SK-N-SH (cell line): Measurements from ENCODE around the gene SIM2. TPM values are rescaled to one million over a fixed set of nuclear protein-coding genes. Genes with fewer than 3 reads are reported as not detected.

Experiments
- CTCF ChIA-PET: fragments of 300-600, 350-600 bp; formaldehyde crosslinking; extraction: SDS; loops from one replicate; lab custom pipeline; 2021; lab: Yijun Ruan, JAX
- POLR2A ChIA-PET: fragments of 350-600 bp; sonication (Branson Sonifier 250); formaldehyde crosslinking; extraction: SDS; loops from one replicate; lab custom pipeline; 2020; ENCODE audit warnings: antibody characterized with exemption, inconsistent platforms; lab: Yijun Ruan, JAX
- DNase-seq: peaks from one replicate; pipeline ENCODE4 v3.0.0; 2012
- H2AFZ ChIP-seq: fragments of 200-600 bp; sonication (generic); 2 replicates; pipeline ENCODE4 v1.8.1; 2016; ENCODE audit warnings: antibody characterized with exemption, mild to moderate bottlenecking, low read depth
- H3F3A ChIP-seq: fragments of 200-600 bp; sonication (generic); replicated peaks from 2 replicates; pipeline ENCODE3; 2016; ENCODE audit warnings: antibody characterized with exemption, mild to moderate bottlenecking; ENCODE audit not compliant: insufficient read depth
- H3K27ac ChIP-seq, 2 experiments: fragments of 200-500 bp in 1 of 2; fragments of 200-600 bp in 1 of 2; sonication (Bioruptor generic) in 1 of 2; sonication (generic), shearing (Covaris generic) in 1 of 2; 2 replicates each; pipeline versions ENCODE4 v1.5.1 to v1.6.1; 2014 to 2016; ENCODE audit warnings: low read depth in 2 of 2, inconsistent platforms in 1 of 2, low read length in 1 of 2, mild to moderate bottlenecking in 1 of 2, mixed read lengths in 1 of 2
- H3K27me3 ChIP-seq: fragments of 200-600 bp; sonication (generic), shearing (Covaris generic); 2 replicates; pipeline ENCODE4 v1.6.1; 2016; ENCODE audit warnings: mixed run types; ENCODE audit not compliant: insufficient read depth
- H3K36me3 ChIP-seq, 2 experiments: fragments of 200-500 bp in 1 of 2; fragments of 200-600 bp in 1 of 2; sonication (Bioruptor generic) in 1 of 2; sonication (generic) in 1 of 2; replicated peaks in 1 of 2; 2 replicates each; pipeline versions ENCODE3 to v1.5.1; 2014 to 2016; ENCODE audit warnings: low read length in 1 of 2, mild to moderate bottlenecking in 1 of 2; ENCODE audit not compliant: insufficient read depth in 2 of 2, control insufficient read depth in 1 of 2
- H3K4me1 ChIP-seq, 2 experiments: fragments of 200-500 bp in 1 of 2; fragments of 200-600 bp in 1 of 2; sonication (Bioruptor generic) in 1 of 2; sonication (generic), shearing (Covaris generic) in 1 of 2; 2 replicates each; pipeline versions ENCODE4 v1.5.1 to v1.6.1; 2014 to 2016; ENCODE audit warnings: low read depth in 1 of 2, low read length in 1 of 2, mixed run types in 1 of 2; ENCODE audit not compliant: insufficient read depth in 2 of 2, control insufficient read depth in 1 of 2
- H3K4me2 ChIP-seq: fragments of 200-600 bp; sonication (generic), shearing (Covaris generic); 2 replicates; pipeline ENCODE4 v1.6.1; 2017; ENCODE audit warnings: mixed run types
- H3K4me3 ChIP-seq, 2 experiments: fragments of 200-500 bp in 1 of 2; fragments of 200-600 bp in 1 of 2; sonication (Bioruptor generic) in 1 of 2; sonication (generic), shearing (Covaris generic) in 1 of 2; 2 replicates each; pipeline versions ENCODE4 v1.5.1 to v1.8.1; 2014 to 2016; ENCODE audit warnings: low read depth in 2 of 2, inconsistent platforms in 1 of 2, low read length in 1 of 2, mild to moderate bottlenecking in 1 of 2, mixed read lengths in 1 of 2, moderate library complexity in 1 of 2
- H3K79me2 ChIP-seq: fragments of 200-600 bp; sonication (generic); 2 replicates; pipeline ENCODE4 v1.8.1; 2017; ENCODE audit warnings: mild to moderate bottlenecking; ENCODE audit not compliant: insufficient read depth
- H3K9ac ChIP-seq: fragments of 200-600 bp; sonication (generic); 2 replicates; pipeline ENCODE4 v1.6.1; 2017; ENCODE audit warnings: mixed run types
- H3K9me2 ChIP-seq: fragments of 200-600 bp; sonication (generic); 2 replicates; pipeline ENCODE4 v1.6.1; 2017; ENCODE audit warnings: mixed run types
- H3K9me3 ChIP-seq: fragments of 200-600 bp; sonication (generic); 2 replicates; pipeline ENCODE4 v1.6.1; 2017; ENCODE audit warnings: mixed run types, mild to moderate bottlenecking, moderate library complexity
- H4K20me1 ChIP-seq: fragments of 200-600 bp; sonication (generic); 2 replicates; pipeline ENCODE4 v1.6.1; 2017; ENCODE audit warnings: mild to moderate bottlenecking, mixed run types; ENCODE audit not compliant: insufficient read depth
- CHD2 ChIP-seq: fragments of 150-350 bp; IDR thresholded peaks from 2 replicates; pipeline ENCODE4 v1.6.1; 2018; ENCODE audit warnings: low read length; ENCODE audit not compliant: partially characterized antibody
- ELF1 ChIP-seq: IDR thresholded peaks from 2 replicates; pipeline ENCODE4 v1.4.0; 2012
- EZH2phosphoT487 ChIP-seq: fragments of 200-600 bp; sonication (generic); IDR thresholded peaks from 2 replicates; pipeline ENCODE4 v1.6.1; 2017; ENCODE audit warnings: low read depth, mixed run types, mild to moderate bottlenecking, antibody characterized with exemption, moderate library complexity, borderline replicate concordance
- FOSL2 ChIP-seq: IDR thresholded peaks from 2 replicates; pipeline ENCODE4 v1.4.0; 2012; ENCODE audit warnings: low read depth, mild to moderate bottlenecking, moderate library complexity, borderline replicate concordance
- GATA2 ChIP-seq: sonication (generic); formaldehyde crosslinking; IDR thresholded peaks from 2 replicates; pipeline ENCODE4 v1.5.0; 2020; ENCODE audit warnings: mild to moderate bottlenecking, missing genetic modification reagents
- MXI1 ChIP-seq: IDR thresholded peaks from 2 replicates; pipeline ENCODE4 v1.6.1; 2012; ENCODE audit warnings: mild to moderate bottlenecking, low read depth, low read length, improper control_type of control experiment
- NRF1 ChIP-seq: IDR thresholded peaks from 2 replicates; pipeline ENCODE4 v1.6.1; 2012; ENCODE audit warnings: low read depth, mild to moderate bottlenecking, low read length
- RAD21 ChIP-seq: IDR thresholded peaks from 2 replicates; pipeline ENCODE4 v1.6.1; 2012; ENCODE audit warnings: mild to moderate bottlenecking, low read length
- RCOR1 ChIP-seq: fragments of 150-350 bp; IDR thresholded peaks from 2 replicates; pipeline ENCODE4 v1.6.1; 2017; ENCODE audit warnings: antibody characterized with exemption, low read length
- RXRA ChIP-seq: IDR thresholded peaks from 2 replicates; pipeline ENCODE4 v1.4.0; 2012; ENCODE audit warnings: low read depth, mild to moderate bottlenecking, borderline replicate concordance
- SIN3A ChIP-seq: IDR thresholded peaks from 2 replicates; pipeline ENCODE4 v1.6.1; 2012; ENCODE audit warnings: low read depth, mild to moderate bottlenecking, low read length, moderate library complexity, borderline replicate concordance
- SMC3 ChIP-seq: IDR thresholded peaks from 2 replicates; pipeline ENCODE4 v1.6.1; 2012; ENCODE audit warnings: low read depth, low read length, improper control_type of control experiment
- WGBS: methylation state at CpG from one replicate; pipeline ENCODE4 v1.1.6; 2017; ENCODE audit warnings: low lambda C conversion rate; 5-methylcytosine and 5-hydroxymethylcytosine counted together
- polyA plus RNA-seq, 3 experiments: library from polyadenylated mRNA; depleted of rRNA; stranded (reverse); fragments of >200 nt; gene quantifications; 2 replicates each; pipeline ENCODE4 v1.2.3, GENCODE V29; 2012
- TF ChIP-seq, protein P1 (sequence below): fragments of 150-350 bp; IDR thresholded peaks from 2 replicates; pipeline ENCODE4 v1.6.1; 2017; ENCODE audit warnings: antibody characterized with exemption, low read length, low read depth, borderline replicate concordance
- TF ChIP-seq, protein P2 (sequence below): IDR thresholded peaks from 2 replicates; pipeline ENCODE4 v1.6.1; 2012; ENCODE audit warnings: mild to moderate bottlenecking, low read depth, low read length, moderate library complexity
- TF ChIP-seq, protein P3 (sequence below): IDR thresholded peaks from 2 replicates; pipeline ENCODE4 v1.4.0; 2012; ENCODE audit warnings: low read depth
- TF ChIP-seq, protein P4 (sequence below): IDR thresholded peaks from 2 replicates; pipeline ENCODE4 v1.4.0; 2012; ENCODE audit warnings: low read depth, borderline replicate concordance
- TF ChIP-seq, protein P5 (sequence below): fragments of 200-600 bp; sonication (generic); IDR thresholded peaks from 2 replicates; pipeline ENCODE4 v1.6.1; 2017; ENCODE audit warnings: antibody characterized with exemption, mild to moderate bottlenecking, moderate library complexity

SIM2 gene
- polyA plus RNA-seq, 1 of the 3 experiments (the other 2 are of a cell fraction): not detected

DNA sequence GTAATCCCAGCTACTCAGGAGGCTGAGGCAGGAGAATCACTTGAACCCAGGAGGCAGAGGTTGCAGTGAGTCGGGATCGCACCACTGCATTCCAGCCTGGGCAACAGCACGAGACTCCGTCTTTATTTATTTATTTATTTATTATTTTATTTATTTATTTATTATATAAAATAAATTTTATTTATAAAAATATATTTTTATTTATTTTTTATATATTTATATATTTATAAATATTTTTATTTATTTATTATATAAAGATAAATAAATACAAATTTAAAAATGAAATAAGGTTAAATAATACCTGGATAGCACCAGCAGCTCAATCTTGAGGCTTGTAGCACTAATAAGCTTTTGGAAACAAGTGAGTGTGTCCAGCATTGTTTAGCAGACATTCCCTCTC lies 40.9 kb upstream of the SIM2 start:
- no peaks in the 10 kb centered on the region for H3K9me3 ChIP-seq
- no peaks in the 10 kb centered on the region for H3K9me2 ChIP-seq
- no peaks in the 10 kb centered on the region for H3F3A ChIP-seq
- no peak overlapping the region for H2AFZ ChIP-seq
- no peak overlapping the region for H3K4me2 ChIP-seq
- no peaks in the 10 kb centered on the region for H3K36me3 ChIP-seq
- ChIA-PET POLR2A (no interaction called here), CTCF (no interaction called here)
- no peaks in the 10 kb centered on the region for H3K79me2 ChIP-seq
- H3K9ac ChIP-seq: no peak overlapping the region
- no peak for DNase-seq
- TF ChIP-seq FOSL2 (no peak), SMC3 (no peak), RXRA (no peak), CHD2 (no peak), MXI1 (no peak), RCOR1 (no peak), SIN3A (no peak), EZH2phosphoT487 (no peak), RAD21 (no peak), GATA2 (CRISPR knock-in tag) (no peak), NRF1 (no peak)
- TF ChIP-seq, protein P1, sequence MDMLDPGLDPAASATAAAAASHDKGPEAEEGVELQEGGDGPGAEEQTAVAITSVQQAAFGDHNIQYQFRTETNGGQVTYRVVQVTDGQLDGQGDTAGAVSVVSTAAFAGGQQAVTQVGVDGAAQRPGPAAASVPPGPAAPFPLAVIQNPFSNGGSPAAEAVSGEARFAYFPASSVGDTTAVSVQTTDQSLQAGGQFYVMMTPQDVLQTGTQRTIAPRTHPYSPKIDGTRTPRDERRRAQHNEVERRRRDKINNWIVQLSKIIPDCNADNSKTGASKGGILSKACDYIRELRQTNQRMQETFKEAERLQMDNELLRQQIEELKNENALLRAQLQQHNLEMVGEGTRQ: no peak
- TF ChIP-seq, protein P2, sequence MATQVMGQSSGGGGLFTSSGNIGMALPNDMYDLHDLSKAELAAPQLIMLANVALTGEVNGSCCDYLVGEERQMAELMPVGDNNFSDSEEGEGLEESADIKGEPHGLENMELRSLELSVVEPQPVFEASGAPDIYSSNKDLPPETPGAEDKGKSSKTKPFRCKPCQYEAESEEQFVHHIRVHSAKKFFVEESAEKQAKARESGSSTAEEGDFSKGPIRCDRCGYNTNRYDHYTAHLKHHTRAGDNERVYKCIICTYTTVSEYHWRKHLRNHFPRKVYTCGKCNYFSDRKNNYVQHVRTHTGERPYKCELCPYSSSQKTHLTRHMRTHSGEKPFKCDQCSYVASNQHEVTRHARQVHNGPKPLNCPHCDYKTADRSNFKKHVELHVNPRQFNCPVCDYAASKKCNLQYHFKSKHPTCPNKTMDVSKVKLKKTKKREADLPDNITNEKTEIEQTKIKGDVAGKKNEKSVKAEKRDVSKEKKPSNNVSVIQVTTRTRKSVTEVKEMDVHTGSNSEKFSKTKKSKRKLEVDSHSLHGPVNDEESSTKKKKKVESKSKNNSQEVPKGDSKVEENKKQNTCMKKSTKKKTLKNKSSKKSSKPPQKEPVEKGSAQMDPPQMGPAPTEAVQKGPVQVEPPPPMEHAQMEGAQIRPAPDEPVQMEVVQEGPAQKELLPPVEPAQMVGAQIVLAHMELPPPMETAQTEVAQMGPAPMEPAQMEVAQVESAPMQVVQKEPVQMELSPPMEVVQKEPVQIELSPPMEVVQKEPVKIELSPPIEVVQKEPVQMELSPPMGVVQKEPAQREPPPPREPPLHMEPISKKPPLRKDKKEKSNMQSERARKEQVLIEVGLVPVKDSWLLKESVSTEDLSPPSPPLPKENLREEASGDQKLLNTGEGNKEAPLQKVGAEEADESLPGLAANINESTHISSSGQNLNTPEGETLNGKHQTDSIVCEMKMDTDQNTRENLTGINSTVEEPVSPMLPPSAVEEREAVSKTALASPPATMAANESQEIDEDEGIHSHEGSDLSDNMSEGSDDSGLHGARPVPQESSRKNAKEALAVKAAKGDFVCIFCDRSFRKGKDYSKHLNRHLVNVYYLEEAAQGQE: no peak
- TF ChIP-seq, protein P3, sequence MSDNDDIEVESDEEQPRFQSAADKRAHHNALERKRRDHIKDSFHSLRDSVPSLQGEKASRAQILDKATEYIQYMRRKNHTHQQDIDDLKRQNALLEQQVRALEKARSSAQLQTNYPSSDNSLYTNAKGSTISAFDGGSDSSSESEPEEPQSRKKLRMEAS: no peak
- H3K27ac ChIP-seq: no peak overlapping the region
- 46% methylated on average over 4 of the region's 4 CpGs for WGBS
- peaks cover 62% of the 10 kb centered on the region for H3K27me3 ChIP-seq
- H3K4me1 ChIP-seq: no peaks in the 10 kb centered on the region
- H3K4me3 ChIP-seq: no peak overlapping the region
- no peaks in the 10 kb centered on the region for H4K20me1 ChIP-seq

DNA sequence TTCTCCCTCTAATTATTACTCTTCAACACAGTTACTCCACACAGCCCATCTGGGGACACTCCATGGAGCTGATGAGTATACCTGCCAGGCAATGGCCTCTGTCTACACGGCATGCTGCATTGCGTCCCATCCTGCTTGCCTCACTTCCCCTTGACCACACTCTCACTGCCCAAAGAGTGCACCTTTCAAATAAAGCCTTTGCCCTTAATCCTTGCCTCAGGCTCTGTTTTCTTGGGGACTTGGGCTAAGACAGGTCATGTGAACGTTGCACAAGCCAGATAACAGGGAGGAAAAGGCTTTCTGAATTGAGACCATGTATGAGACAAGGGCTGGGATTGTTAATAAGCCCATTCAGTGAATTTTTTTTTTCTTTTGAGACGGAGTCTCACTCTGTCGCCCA lies 40.0 kb upstream of the SIM2 start:
- DNase-seq: no peak
- H3K27ac ChIP-seq: no peak overlapping the region
- no peaks in the 10 kb centered on the region for H3F3A ChIP-seq
- H4K20me1 ChIP-seq: no peaks in the 10 kb centered on the region
- no peaks in the 10 kb centered on the region for H3K4me1 ChIP-seq
- H3K9ac ChIP-seq: no peak overlapping the region
- POLR2A ChIA-PET: no interaction called here
- H3K9me2 ChIP-seq: no peaks in the 10 kb centered on the region
- H2AFZ ChIP-seq: no peak overlapping the region
- H3K79me2 ChIP-seq: no peaks in the 10 kb centered on the region
- H3K9me3 ChIP-seq: no peaks in the 10 kb centered on the region
- CTCF ChIA-PET: interaction anchor here (0.6 to 1.0 kb wide), 2 partner anchors 28 to 61 kb away, joined by 3 to 4 read pairs; no protein-coding TSS in a partner anchor
- no peaks in the 10 kb centered on the region for H3K36me3 ChIP-seq
- H3K4me3 ChIP-seq: no peak overlapping the region
- 28% methylated on average over 5 of the region's 5 CpGs for WGBS
- peaks cover 64% of the 10 kb centered on the region for H3K27me3 ChIP-seq
- no peak overlapping the region for H3K4me2 ChIP-seq
- TF ChIP-seq, protein P2: no peak
- TF ChIP-seq ELF1 (no peak), SMC3 (no peak), CHD2 (no peak), SIN3A (no peak)
- TF ChIP-seq, protein P4, sequence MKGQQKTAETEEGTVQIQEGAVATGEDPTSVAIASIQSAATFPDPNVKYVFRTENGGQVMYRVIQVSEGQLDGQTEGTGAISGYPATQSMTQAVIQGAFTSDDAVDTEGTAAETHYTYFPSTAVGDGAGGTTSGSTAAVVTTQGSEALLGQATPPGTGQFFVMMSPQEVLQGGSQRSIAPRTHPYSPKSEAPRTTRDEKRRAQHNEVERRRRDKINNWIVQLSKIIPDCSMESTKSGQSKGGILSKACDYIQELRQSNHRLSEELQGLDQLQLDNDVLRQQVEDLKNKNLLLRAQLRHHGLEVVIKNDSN: no peak
- TF ChIP-seq, protein P5, sequence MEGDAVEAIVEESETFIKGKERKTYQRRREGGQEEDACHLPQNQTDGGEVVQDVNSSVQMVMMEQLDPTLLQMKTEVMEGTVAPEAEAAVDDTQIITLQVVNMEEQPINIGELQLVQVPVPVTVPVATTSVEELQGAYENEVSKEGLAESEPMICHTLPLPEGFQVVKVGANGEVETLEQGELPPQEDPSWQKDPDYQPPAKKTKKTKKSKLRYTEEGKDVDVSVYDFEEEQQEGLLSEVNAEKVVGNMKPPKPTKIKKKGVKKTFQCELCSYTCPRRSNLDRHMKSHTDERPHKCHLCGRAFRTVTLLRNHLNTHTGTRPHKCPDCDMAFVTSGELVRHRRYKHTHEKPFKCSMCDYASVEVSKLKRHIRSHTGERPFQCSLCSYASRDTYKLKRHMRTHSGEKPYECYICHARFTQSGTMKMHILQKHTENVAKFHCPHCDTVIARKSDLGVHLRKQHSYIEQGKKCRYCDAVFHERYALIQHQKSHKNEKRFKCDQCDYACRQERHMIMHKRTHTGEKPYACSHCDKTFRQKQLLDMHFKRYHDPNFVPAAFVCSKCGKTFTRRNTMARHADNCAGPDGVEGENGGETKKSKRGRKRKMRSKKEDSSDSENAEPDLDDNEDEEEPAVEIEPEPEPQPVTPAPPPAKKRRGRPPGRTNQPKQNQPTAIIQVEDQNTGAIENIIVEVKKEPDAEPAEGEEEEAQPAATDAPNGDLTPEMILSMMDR: no peak
